HEK293 (cell line): ENCODE measurements around the gene NYAP2.

Experiments used
- CTCF ChIP-seq: fragments of 450-650 bp; formaldehyde crosslinking; IDR thresholded peaks from 2 replicates; pipeline ENCODE4 v1.5.1; 2016; ENCODE audit warnings: missing biosample characterization, missing genetic modification characterization
- PRDM10 ChIP-seq: fragments of 450-650 bp; formaldehyde crosslinking; IDR thresholded peaks from 2 replicates; pipeline ENCODE4 v1.5.1; 2016; ENCODE audit warnings: missing biosample characterization, missing genetic modification characterization
- REST ChIP-seq: fragments of 450-650 bp; formaldehyde crosslinking; IDR thresholded peaks from 2 replicates; pipeline ENCODE4 v1.5.1; 2016; ENCODE audit warnings: missing biosample characterization, missing genetic modification characterization
- ZNF175 ChIP-seq: fragments of 450-650 bp; formaldehyde crosslinking; IDR thresholded peaks from 2 replicates; pipeline ENCODE4 v1.5.1; 2016; ENCODE audit warnings: missing biosample characterization, missing genetic modification characterization

GRCh38 chr2:225649274-225649673 lies 249.8 kb downstream of the NYAP2 start:
- TF ChIP-seq PRDM10 (tag by site-specific recombination) (no peak), CTCF (tag by site-specific recombination) (no peak), REST (tag by site-specific recombination) (no peak), ZNF175 (tag by site-specific recombination) (no peak)
